Gastrocnemius medialis (tissue), 4 donors: ENCODE measurements around the gene TFAP2D. TPM values are rescaled to one million over a fixed set of nuclear protein-coding genes. Genes with fewer than 3 reads are reported as not detected.

Experiments
- ATAC-seq, 2 donors: fragments of 150-250 bp; one replicate each; pipeline ENCODE4 v1.9.1; 2016
- DNase-seq, 2 donors: peaks; one replicate each; pipeline ENCODE4 v3.0.0-alpha.2; 2019
- H3K27ac ChIP-seq, 4 donors: fragments of 200-600 bp; sonication (generic); 1 replicate in 1 of 4; 2 replicates in 3 of 4; pipeline ENCODE4 v1.5.1; 2016 to 2018; ENCODE audit warnings: mild to moderate bottlenecking in 2 of 4, moderate library complexity in 1 of 4
- H3K27me3 ChIP-seq, 3 donors: fragments of 200-600 bp; sonication (generic) in 2 of 3; 1 replicate in 1 of 3; 2 replicates in 2 of 3; pipeline versions ENCODE4 v1.5.1 to v1.6.0; 2016 to 2019; ENCODE audit warnings: mild to moderate bottlenecking in 1 of 3, moderate library complexity in 1 of 3
- H3K36me3 ChIP-seq, 2 donors: fragments of 200-600 bp; sonication (generic) in 1 of 2; one replicate each; pipeline ENCODE4 v1.5.1; 2017 to 2018
- H3K4me1 ChIP-seq, 2 donors: fragments of 200-600 bp; sonication (generic) in 1 of 2; one replicate each; pipeline ENCODE4 v1.5.1; 2016 to 2017; ENCODE audit warnings: mild to moderate bottlenecking in 2 of 2
- H3K4me3 ChIP-seq, 4 donors: fragments of 200-600 bp; sonication (generic) in 3 of 4; 1 replicate in 1 of 4; 2 replicates in 3 of 4; pipeline ENCODE4 v1.5.1; 2016 to 2019; ENCODE audit warnings: mild to moderate bottlenecking in 2 of 4
- H3K9me3 ChIP-seq, 3 donors: fragments of 200-600 bp; sonication (generic) in 2 of 3; 1 replicate in 1 of 3; 2 replicates in 2 of 3; pipeline ENCODE4 v1.5.1; 2016 to 2019
- POLR2A ChIP-seq, 2 donors: fragments of 450-650 bp; IDR thresholded peaks; one replicate each; pipeline ENCODE4 v1.6.1; 2017; ENCODE audit warnings: antibody characterized with exemption in 2 of 2, mild to moderate bottlenecking in 2 of 2, moderate library complexity in 2 of 2
- in situ Hi-C, 4 donors: fragments of 200-750 bp; cut with MboI; loops; one replicate each; pipeline versions ENCODE4 v1.15.0 to v1.8.0; 2017; ENCODE audit warnings: low sequenced_read_pairs in 4 of 4
- intact Hi-C: fragments of 100-400 bp; cut with DNase I; formaldehyde crosslinking; loops from one replicate; pipeline ENCODE4 v1.15.1; 2023; ENCODE audit warnings: low total_unique reads
- total RNA-seq, 4 donors: library from RNA; depleted of rRNA; stranded (reverse); fragments of >200 nt; gene quantifications; one replicate each; pipeline versions ENCODE4 v1.1.0 to v1.2.3, GENCODE V29; 2016
- TF ChIP-seq, protein P1 (sequence below), 5 experiments: fragments of 450-650 bp in 3 of 5; fragments of 200-600 bp in 2 of 5; sonication (generic) in 2 of 5; IDR thresholded peaks in 4 of 5; conservative IDR thresholded peaks in 1 of 5; 1 replicate in 4 of 5; 2 replicates in 1 of 5; pipeline ENCODE4 v1.5.1; 2016 to 2019; ENCODE audit warnings: antibody characterized with exemption in 5 of 5, mild to moderate bottlenecking in 3 of 5, moderate library complexity in 3 of 5

Gene TFAP2D
- not detected for total RNA-seq

DNA sequence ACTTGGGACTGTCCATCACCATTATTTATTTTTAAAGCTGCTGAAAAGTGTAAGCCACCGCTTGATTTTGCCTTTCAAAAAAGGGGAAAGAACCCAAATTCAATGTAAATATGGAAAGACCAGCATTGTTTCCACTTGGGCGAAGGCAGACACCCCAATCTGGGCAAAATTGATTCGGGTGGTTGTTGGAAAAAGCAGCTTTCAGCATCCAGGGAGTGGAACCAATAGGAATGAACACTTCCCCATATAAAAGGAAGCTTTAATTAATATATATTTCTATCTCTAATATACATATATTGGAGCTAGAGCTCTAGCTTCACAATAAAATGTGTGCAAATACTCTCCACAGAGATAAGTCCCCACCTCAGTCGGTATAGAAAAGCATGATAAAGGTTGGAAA is at the start of gene TFAP2D:
Gene TFAP2D (plus strand): TSS at position 301 of the 400 bp plus-strand sequence. CDS start 530 bp downstream, outside the sequence.
- H3K27me3 ChIP-seq = peaks cover 22 to 37% (median 35%) of the 10 kb centered on the region in 3 donors

DNA sequence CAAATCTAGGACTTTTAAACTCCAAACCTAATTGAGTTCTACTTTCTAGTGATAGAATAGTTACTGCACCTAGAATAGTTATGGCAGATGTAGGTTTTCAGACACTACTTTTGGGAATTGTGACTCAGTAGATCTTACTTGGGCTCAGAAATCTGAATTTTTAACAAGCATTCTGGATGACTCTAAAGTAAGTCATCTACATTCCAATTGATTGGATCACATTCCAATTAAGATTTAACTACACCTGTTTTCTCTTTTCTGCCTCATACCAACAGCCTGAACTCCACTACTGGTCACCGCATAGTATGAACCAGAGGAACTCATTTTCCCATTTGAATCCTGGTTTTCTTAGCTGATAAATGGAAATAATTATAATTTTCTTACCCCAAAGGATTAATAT is 49.5 kb upstream of the TFAP2D start:
- Histone ChIP-seq H3K36me3 (no peaks in the 10 kb centered on the region), H3K4me1 (no peaks in the 10 kb centered on the region), H3K27ac (no peak overlapping the region), H3K9me3 (no peaks in the 10 kb centered on the region), H3K27me3 (no peaks in the 10 kb centered on the region), H3K4me3 (no peak overlapping the region)
- DNase-seq (no peak), ATAC-seq (no peak)
- in situ Hi-C loops = no loop called here
- no peak for TF ChIP-seq POLR2A (IDR thresholded peaks at IDR 0.05)
- TF ChIP-seq, protein P1, sequence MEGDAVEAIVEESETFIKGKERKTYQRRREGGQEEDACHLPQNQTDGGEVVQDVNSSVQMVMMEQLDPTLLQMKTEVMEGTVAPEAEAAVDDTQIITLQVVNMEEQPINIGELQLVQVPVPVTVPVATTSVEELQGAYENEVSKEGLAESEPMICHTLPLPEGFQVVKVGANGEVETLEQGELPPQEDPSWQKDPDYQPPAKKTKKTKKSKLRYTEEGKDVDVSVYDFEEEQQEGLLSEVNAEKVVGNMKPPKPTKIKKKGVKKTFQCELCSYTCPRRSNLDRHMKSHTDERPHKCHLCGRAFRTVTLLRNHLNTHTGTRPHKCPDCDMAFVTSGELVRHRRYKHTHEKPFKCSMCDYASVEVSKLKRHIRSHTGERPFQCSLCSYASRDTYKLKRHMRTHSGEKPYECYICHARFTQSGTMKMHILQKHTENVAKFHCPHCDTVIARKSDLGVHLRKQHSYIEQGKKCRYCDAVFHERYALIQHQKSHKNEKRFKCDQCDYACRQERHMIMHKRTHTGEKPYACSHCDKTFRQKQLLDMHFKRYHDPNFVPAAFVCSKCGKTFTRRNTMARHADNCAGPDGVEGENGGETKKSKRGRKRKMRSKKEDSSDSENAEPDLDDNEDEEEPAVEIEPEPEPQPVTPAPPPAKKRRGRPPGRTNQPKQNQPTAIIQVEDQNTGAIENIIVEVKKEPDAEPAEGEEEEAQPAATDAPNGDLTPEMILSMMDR (IDR thresholded peaks at IDR 0.05 in 4 of 5, conservative IDR thresholded peaks at IDR 0.05 in 1 of 5) = no peak
- intact Hi-C loops = no loop called here

More for the DNA sequence above, at the start of gene TFAP2D:
- Histone ChIP-seq H3K27ac (no peak within 1 kb of the TSS), H3K4me3 (no peak within 1 kb of the TSS), H3K9me3 (no peaks in the 10 kb centered on the region), H3K4me1 (no peaks in the 10 kb centered on the region), H3K36me3 (no peaks in the 10 kb centered on the region)
- intact Hi-C loops (no loop called here), in situ Hi-C loops (no loop called here)
- DNase-seq = no peak
- no peak for ATAC-seq
- TF ChIP-seq, protein P1 (IDR thresholded peaks at IDR 0.05 in 4 of 5, conservative IDR thresholded peaks at IDR 0.05 in 1 of 5) = no peak
- no peak for TF ChIP-seq POLR2A (IDR thresholded peaks at IDR 0.05)

- TF ChIP-seq, protein P1 (IDR thresholded peaks at IDR 0.05 in 4 of 5, conservative IDR thresholded peaks at IDR 0.05 in 1 of 5) = no peak
- no peak for TF ChIP-seq POLR2A (IDR thresholded peaks at IDR 0.05)
- DNase-seq (no peak), ATAC-seq (no peak)
- in situ Hi-C loops = no loop called here
- Histone ChIP-seq H3K27me3 (no peaks in the 10 kb centered on the region), H3K36me3 (no peaks in the 10 kb centered on the region), H3K4me3 (no peak overlapping the region), H3K4me1 (no peaks in the 10 kb centered on the region), H3K27ac (no peak overlapping the region), H3K9me3 (no peaks in the 10 kb centered on the region)
- intact Hi-C loops = no loop called here
These were observed 47.2 kb upstream of the TFAP2D start for GRCh38 chr6:50666089-50666488.

GRCh38 chr6:50681213-50681824 is 32.0 kb upstream of the TFAP2D start:
- no peak for ATAC-seq
- in situ Hi-C loops = no loop called here
- intact Hi-C loops = no loop called here

More at GRCh38 chr6:50681213-50681824, 32.0 kb upstream of the TFAP2D start:
- no peaks in the 10 kb centered on the region for H3K27me3 ChIP-seq
- no peaks in the 10 kb centered on the region for H3K9me3 ChIP-seq
- H3K4me1 ChIP-seq = no peaks in the 10 kb centered on the region
- no peak for TF ChIP-seq POLR2A (IDR thresholded peaks at IDR 0.05)
- TF ChIP-seq, protein P1 (IDR thresholded peaks at IDR 0.05 in 4 of 5, conservative IDR thresholded peaks at IDR 0.05 in 1 of 5) = no peak
- no peak overlapping the region for H3K4me3 ChIP-seq
- H3K36me3 ChIP-seq = no peaks in the 10 kb centered on the region
- no peak for DNase-seq
- no peak overlapping the region for H3K27ac ChIP-seq
